Measurements from ENCODE around the gene IGSF3. TPM values are rescaled to one million over a fixed set of nuclear protein-coding genes. Genes with fewer than 3 reads are reported as not detected.

The IGSF3 gene
- polyA plus RNA-seq, 3 donors from 2014 or later, result not detected

- Mint-ChIP-seq H3K27ac (no peak overlapping the region), H3K27me3 (ENCODE audit: low read depth in 3 of 3) (peaks cover 2 to 10% (median 9%) of the 10 kb centered on the region in 3 donors), H3K4me3 (no peak overlapping the region), H3K9me3 (peaks cover 0 to 2% (median 0%) of the 10 kb centered on the region in 6 donors), H3K4me1 (no peaks in the 10 kb centered on the region), H3K36me3 (no peaks in the 10 kb centered on the region)
- no peak for DNase-seq
Observed at GRCh38 chr1:116679091-116679827, 11.7 kb upstream of the IGSF3 start.

DNA sequence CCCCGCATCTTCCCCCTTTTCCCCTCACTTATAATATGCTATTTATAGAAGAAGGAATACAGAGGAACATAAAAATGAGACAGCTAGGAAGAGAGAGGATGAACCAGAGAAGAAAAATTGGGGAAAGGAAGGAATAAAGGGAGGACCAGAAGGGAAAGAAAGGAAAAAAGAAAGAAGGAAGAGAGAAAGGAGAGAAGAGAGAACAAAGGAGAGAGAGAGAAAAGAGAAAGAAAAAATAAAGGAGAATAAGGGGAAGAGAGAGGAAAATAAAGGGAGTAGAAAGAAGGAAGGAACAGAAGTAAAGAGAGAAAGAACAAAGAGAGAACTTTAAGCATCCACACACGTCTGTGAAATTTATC lies 11.2 kb upstream of the IGSF3 start:
- H3K9me3 Mint-ChIP-seq, result peaks cover 0 to 6% (median 0%) of the 10 kb centered on the region in 6 donors
- H3K4me3 Mint-ChIP-seq, result no peak overlapping the region
- H3K36me3 Mint-ChIP-seq, result no peaks in the 10 kb centered on the region
- H3K27ac Mint-ChIP-seq, result no peak overlapping the region
- DNase-seq, result no peak
- no peaks in the 10 kb centered on the region for H3K4me1 Mint-ChIP-seq
- H3K27me3 Mint-ChIP-seq (ENCODE audit: low read depth in 3 of 3), result peaks cover 6 to 10% (median 9%) of the 10 kb centered on the region in 3 donors

DNA sequence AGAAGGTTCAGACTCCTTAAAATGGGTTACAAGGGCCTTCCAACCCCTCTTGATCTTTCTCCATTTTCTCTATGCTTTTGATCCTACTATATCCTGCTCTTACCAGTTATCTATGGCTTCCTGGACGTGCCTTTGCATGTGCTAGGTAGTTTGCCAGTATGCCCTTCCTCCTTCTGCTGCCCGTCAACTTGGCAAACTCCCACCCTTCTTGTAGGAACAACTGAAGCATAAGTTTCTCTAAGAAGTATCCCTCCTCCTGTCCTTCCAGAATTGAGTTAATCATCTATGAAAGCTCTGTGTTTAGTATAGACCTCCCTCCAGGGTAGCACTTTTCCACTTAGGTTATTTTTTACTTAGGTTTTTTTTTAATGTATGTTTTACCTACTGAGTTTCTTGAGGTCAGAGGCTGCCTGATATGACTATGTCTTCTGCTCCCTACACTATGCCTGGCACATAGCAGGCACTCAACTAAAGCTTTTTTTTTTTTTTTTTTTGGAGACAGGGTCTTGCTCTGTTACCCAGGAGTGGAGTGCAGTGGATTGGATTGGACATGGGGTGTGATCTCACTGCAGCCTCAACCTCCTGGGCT lies 10.0 kb upstream of the IGSF3 start:
- Mint-ChIP-seq H3K36me3 (no peaks in the 10 kb centered on the region), H3K9me3 (peaks cover 0 to 6% (median 0%) of the 10 kb centered on the region in 6 donors), H3K27ac (no peak overlapping the region), H3K27me3 (ENCODE audit: low read depth in 3 of 3) (peaks cover 6 to 10% (median 9%) of the 10 kb centered on the region in 3 donors), H3K4me1 (no peaks in the 10 kb centered on the region), H3K4me3 (no peak overlapping the region)
- DNase-seq, result no peak

DNA sequence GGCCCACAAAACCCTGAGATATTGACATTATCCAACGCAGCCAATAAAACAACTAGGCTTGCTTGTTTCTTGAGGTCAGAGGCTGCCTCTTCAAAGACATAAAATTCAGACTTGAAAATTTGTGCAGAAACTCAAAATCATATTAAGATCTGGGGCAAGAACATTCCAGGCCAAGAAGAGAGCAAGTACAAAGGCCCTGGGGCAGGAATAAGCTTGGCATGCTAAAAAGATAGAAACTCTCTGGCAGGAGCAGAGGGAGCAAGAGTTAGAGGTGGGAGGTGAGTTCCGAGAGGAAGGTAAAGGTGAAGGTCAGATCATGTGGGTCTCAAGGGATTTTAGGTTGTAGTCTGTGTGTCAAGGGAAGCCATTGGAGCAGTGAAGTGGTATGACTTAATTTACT lies 8.8 kb upstream of the IGSF3 start:
- Mint-ChIP-seq H3K27ac (no peak overlapping the region), H3K36me3 (no peaks in the 10 kb centered on the region), H3K4me3 (no peak overlapping the region), H3K9me3 (peaks cover 0 to 6% (median 0%) of the 10 kb centered on the region in 6 donors), H3K4me1 (no peaks in the 10 kb centered on the region), H3K27me3 (ENCODE audit: low read depth in 3 of 3) (peaks cover 6 to 10% (median 9%) of the 10 kb centered on the region in 3 donors)
- no peak for DNase-seq

GRCh38 chr1:116674751-116675150 lies 7.2 kb upstream of the IGSF3 start:
- Mint-ChIP-seq H3K27me3 (ENCODE audit: low read depth in 3 of 3) (peaks cover 7 to 14% (median 10%) of the 10 kb centered on the region in 3 donors), H3K4me3 (no peak overlapping the region), H3K36me3 (no peaks in the 10 kb centered on the region), H3K4me1 (no peaks in the 10 kb centered on the region), H3K9me3 (peaks cover 0 to 6% (median 0%) of the 10 kb centered on the region in 6 donors), H3K27ac (no peak overlapping the region)
- no peak for DNase-seq

DNA sequence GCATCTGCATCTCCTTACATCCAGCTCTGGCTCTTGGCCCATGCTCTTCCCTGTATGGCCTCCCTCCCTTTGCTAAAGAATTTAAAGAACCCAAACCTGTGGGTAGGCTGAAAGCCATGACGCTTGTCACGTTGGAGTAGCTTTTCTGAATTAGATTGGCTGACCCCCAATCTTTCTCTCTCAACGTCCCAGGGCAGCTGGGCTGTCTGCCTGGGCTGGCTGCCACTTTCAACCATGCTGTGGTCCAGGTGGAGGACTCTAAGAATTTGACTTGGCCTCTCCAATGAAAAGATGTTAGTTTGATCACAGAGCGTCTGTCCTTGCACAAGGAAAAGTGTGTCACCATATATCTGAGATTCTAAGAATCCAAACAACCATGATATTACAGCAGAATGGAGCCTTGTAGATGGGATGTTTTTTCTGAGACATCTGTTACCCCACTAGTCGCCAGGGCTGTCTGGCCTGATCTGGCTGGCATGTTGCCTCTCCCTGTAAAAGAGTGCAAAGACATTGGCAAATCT lies 6.5 kb upstream of the IGSF3 start:
- Mint-ChIP-seq H3K27me3 (ENCODE audit: low read depth in 3 of 3) (peaks cover 7 to 16% (median 15%) of the 10 kb centered on the region in 3 donors), H3K27ac (no peak overlapping the region), H3K36me3 (no peaks in the 10 kb centered on the region), H3K4me1 (no peaks in the 10 kb centered on the region), H3K4me3 (no peak overlapping the region), H3K9me3 (peaks cover 0 to 6% (median 0%) of the 10 kb centered on the region in 6 donors)
- DNase-seq, result no peak

GRCh38 chr1:116671912-116672311 lies 4.4 kb upstream of the IGSF3 start:
- H3K4me3 Mint-ChIP-seq, result no peak overlapping the region
- H3K36me3 Mint-ChIP-seq, result no peaks in the 10 kb centered on the region
- peaks cover 11 to 18% (median 13%) of the 10 kb centered on the region in 3 donors for H3K27me3 Mint-ChIP-seq (ENCODE audit: low read depth in 3 of 3)
- DNase-seq, result no peak
- peaks cover 0 to 5% of the 10 kb centered on the region in 2 donors for H3K4me1 Mint-ChIP-seq
- peaks cover 0 to 6% (median 0%) of the 10 kb centered on the region in 6 donors for H3K9me3 Mint-ChIP-seq
- no peak overlapping the region for H3K27ac Mint-ChIP-seq

DNA sequence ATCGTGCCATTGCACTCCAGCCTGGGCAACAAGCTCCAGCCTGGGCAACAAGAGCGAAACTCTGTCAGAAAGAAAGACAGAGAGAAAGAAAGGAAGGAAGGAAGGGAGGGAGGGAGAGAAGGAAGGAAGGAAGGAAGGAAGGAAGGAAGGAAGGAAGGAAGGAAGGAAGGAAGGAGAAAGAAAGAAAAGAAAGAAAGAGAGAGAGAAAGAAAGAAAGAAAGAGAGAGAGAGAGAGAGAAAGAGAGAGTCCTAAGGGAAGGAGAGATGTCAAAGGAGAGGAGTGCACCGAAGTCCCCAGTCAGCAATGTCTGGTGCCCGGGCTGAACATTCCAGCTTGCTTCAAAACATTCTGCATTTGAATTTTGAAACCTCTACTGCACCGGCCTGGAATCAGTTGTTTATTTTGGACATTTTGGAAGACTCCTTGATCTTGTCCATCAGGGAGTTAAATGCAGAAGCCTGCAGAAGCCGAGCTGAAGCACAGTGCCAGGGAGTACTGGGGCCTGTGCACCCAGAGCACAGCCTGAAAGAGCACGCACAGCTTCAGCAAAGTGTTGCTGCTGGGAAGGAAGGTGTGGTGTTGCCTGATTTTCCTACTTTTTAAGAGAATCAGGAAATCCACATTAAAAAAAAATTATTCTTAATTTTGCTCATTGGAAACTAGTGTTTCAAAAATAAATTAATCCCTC lies 3.7 kb upstream of the IGSF3 start:
- Mint-ChIP-seq H3K27me3 (ENCODE audit: low read depth in 3 of 3) (peaks cover 16 to 22% (median 18%) of the 10 kb centered on the region in 3 donors), H3K4me1 (peaks cover 7 to 12% of the 10 kb centered on the region in 2 donors), H3K4me3 (no peak overlapping the region), H3K9me3 (peaks cover 0 to 6% (median 0%) of the 10 kb centered on the region in 6 donors), H3K36me3 (no peaks in the 10 kb centered on the region), H3K27ac (no peak overlapping the region)
- no peak for DNase-seq

GRCh38 chr1:116668277-116668676 lies 744 bp upstream of the IGSF3 start:
- H3K4me1 Mint-ChIP-seq, result peaks cover 10 to 15% of the 10 kb centered on the region in 2 donors
- no peak for DNase-seq
- no peak overlapping the region for H3K27ac Mint-ChIP-seq
- H3K27me3 Mint-ChIP-seq (ENCODE audit: low read depth in 3 of 3), result peaks cover 16 to 36% (median 28%) of the 10 kb centered on the region in 3 donors
- H3K4me3 Mint-ChIP-seq, result peak overlapping the region; percentile 69 to 84 (median 74)
- no peaks in the 10 kb centered on the region for H3K36me3 Mint-ChIP-seq
- no peaks in the 10 kb centered on the region for H3K9me3 Mint-ChIP-seq

DNA sequence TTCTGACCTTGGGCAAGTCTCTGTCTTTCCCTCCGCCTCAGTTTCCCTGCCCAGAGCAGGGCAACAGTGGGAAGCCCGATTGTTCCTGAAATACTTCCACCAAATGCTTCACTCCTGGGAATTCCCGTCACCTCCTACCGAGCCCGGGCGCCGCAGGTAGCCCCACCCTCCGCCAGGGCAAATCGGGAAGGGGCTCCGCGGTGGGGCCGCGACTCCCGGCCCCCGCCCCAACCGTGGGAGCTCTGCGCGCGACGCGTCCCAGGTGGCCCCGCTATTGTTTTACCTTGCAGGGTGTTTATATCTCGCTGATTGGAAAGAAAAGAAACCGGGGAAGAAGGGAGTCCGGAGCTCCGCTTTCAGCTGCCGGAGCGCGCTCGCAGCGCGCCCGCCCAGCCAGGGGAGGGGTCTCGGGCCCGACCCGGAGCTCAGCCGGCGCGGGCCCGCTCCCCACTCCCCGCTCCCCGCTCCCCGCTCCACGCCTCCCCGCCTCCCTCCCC lies 407 bp downstream of the IGSF3 start:
- no peaks in the 10 kb centered on the region for H3K9me3 Mint-ChIP-seq
- peaks cover 10 to 15% of the 10 kb centered on the region in 2 donors for H3K4me1 Mint-ChIP-seq
- H3K4me3 Mint-ChIP-seq, result peak overlapping the region; percentile 77 to 84 (median 79)
- DNase-seq, result no peak
- no peak overlapping the region for H3K27ac Mint-ChIP-seq
- peaks cover 16 to 36% (median 28%) of the 10 kb centered on the region in 3 donors for H3K27me3 Mint-ChIP-seq (ENCODE audit: low read depth in 3 of 3)
- no peaks in the 10 kb centered on the region for H3K36me3 Mint-ChIP-seq

GRCh38 chr1:116666187-116667077 lies 1.1 kb downstream of the IGSF3 start:
- H3K4me1 Mint-ChIP-seq, result peaks cover 10 to 15% of the 10 kb centered on the region in 2 donors
- H3K9me3 Mint-ChIP-seq, result no peaks in the 10 kb centered on the region
- peak overlapping the region; percentile 77 to 84 (median 79) for H3K4me3 Mint-ChIP-seq
- no peak overlapping the region for H3K27ac Mint-ChIP-seq
- DNase-seq, result peak in 1 of 3 donors; percentile 2
- peaks cover 16 to 36% (median 30%) of the 10 kb centered on the region in 3 donors for H3K27me3 Mint-ChIP-seq (ENCODE audit: low read depth in 3 of 3)
- H3K36me3 Mint-ChIP-seq, result no peaks in the 10 kb centered on the region

- peaks cover 15 to 33% (median 29%) of the 10 kb centered on the region in 3 donors for H3K27me3 Mint-ChIP-seq (ENCODE audit: low read depth in 3 of 3)
- no peaks in the 10 kb centered on the region for H3K9me3 Mint-ChIP-seq
- DNase-seq, result no peak
- H3K36me3 Mint-ChIP-seq, result no peaks in the 10 kb centered on the region
- peak overlapping the region in 1 of 5 donors; percentile 8 for H3K4me3 Mint-ChIP-seq
- no peak overlapping the region for H3K27ac Mint-ChIP-seq
- H3K4me1 Mint-ChIP-seq, result peaks cover 10 to 15% of the 10 kb centered on the region in 2 donors
Observed at GRCh38 chr1:116664978-116665371, 2.6 kb downstream of the IGSF3 start.

All from immature natural killer cell (primary cell).